ENCODE data around the gene ARHGAP26.

Gene ARHGAP26

GRCh38 chr5:143073766-143074165, 303.6 kb downstream of the ARHGAP26 start:
- DNase-seq (ENCODE audit: low read depth): no peak
- TF ChIP-seq CTCF (IDR thresholded peaks at IDR 0.05; ENCODE audit: low read depth, low read length, missing control alignments): no peak
- no peak overlapping the region for H3K4me3 ChIP-seq (ENCODE audit: low read depth, low read length)

GRCh38 chr5:143074414-143074996, 304.3 kb downstream of the ARHGAP26 start:
- H3K4me3 ChIP-seq (ENCODE audit: low read depth, low read length): no peak overlapping the region
- no peak for TF ChIP-seq CTCF (IDR thresholded peaks at IDR 0.05; ENCODE audit: low read depth, low read length, missing control alignments)
- no peak for DNase-seq (ENCODE audit: low read depth)

- TF ChIP-seq CTCF (IDR thresholded peaks at IDR 0.05; ENCODE audit: low read depth, low read length, missing control alignments): no peak
- H3K4me3 ChIP-seq (ENCODE audit: low read depth, low read length): no peak overlapping the region
- no peak for DNase-seq (ENCODE audit: low read depth)
These were observed 306.2 kb downstream of the ARHGAP26 start for GRCh38 chr5:143076377-143076776.

- no peak for TF ChIP-seq CTCF (IDR thresholded peaks at IDR 0.05; ENCODE audit: low read depth, low read length, missing control alignments)
- H3K4me3 ChIP-seq (ENCODE audit: low read depth, low read length): no peak overlapping the region
- DNase-seq (ENCODE audit: low read depth): no peak
These were observed 307.4 kb downstream of the ARHGAP26 start for GRCh38 chr5:143077453-143078103.

- TF ChIP-seq CTCF (IDR thresholded peaks at IDR 0.05; ENCODE audit: low read depth, low read length, missing control alignments): no peak
- no peak for DNase-seq (ENCODE audit: low read depth)
- no peak overlapping the region for H3K4me3 ChIP-seq (ENCODE audit: low read depth, low read length)
These were observed 308.1 kb downstream of the ARHGAP26 start for GRCh38 chr5:143078313-143078712.

- H3K4me3 ChIP-seq (ENCODE audit: low read depth, low read length): no peak overlapping the region
- DNase-seq (ENCODE audit: low read depth): no peak
- TF ChIP-seq CTCF (IDR thresholded peaks at IDR 0.05; ENCODE audit: low read depth, low read length, missing control alignments): no peak
These were observed 308.8 kb downstream of the ARHGAP26 start for GRCh38 chr5:143078971-143079370.

GRCh38 chr5:143080407-143080806, 310.2 kb downstream of the ARHGAP26 start:
- no peak overlapping the region for H3K4me3 ChIP-seq (ENCODE audit: low read depth, low read length)
- no peak for DNase-seq (ENCODE audit: low read depth)
- TF ChIP-seq CTCF (IDR thresholded peaks at IDR 0.05; ENCODE audit: low read depth, low read length, missing control alignments): no peak
